H1 (cell line): ENCODE results near the gene RSPO1.

Source experiments
- EP300 ChIP-seq, 2 experiments: IDR thresholded peaks; 1 replicate in 1 of 2; 2 replicates in 1 of 2; pipeline ENCODE4 v1.6.1; 2011 to 2012; ENCODE audit warnings: low read depth in 2 of 2, low read length in 2 of 2, mild to moderate bottlenecking in 2 of 2, borderline replicate concordance in 1 of 2, inconsistent platforms in 1 of 2, moderate library complexity in 1 of 2
- POLR2AphosphoS5 ChIP-seq: IDR thresholded peaks from 2 replicates; pipeline ENCODE4 v1.6.1; 2011; ENCODE audit warnings: low read depth, low read length
- TBP ChIP-seq: IDR thresholded peaks from 2 replicates; pipeline ENCODE4 v1.6.1; 2011; ENCODE audit warnings: low read depth, low read length, improper control_type of control experiment

- no peak for TF ChIP-seq TBP
- no peak for TF ChIP-seq EP300 (IDR thresholded peaks at IDR 0.05; ENCODE audit: borderline replicate concordance in 1 of 2, low read depth in 2 of 2, low read length in 2 of 2)
- TF ChIP-seq POLR2AphosphoS5: peak; percentile 89
Measured at GRCh38 chr1:37633040-37633937, 1.4 kb downstream of the RSPO1 start.
